GM19193 (cell line): ENCODE results near the gene TINCR.

ENCODE experiments used
- POLR2A ChIP-seq: IDR thresholded peaks from 4 replicates; pipeline ENCODE4 v1.6.1; 2011; ENCODE audit not compliant: insufficient read depth, insufficient read length; ENCODE audit errors: extremely low read depth

TINCR gene

GRCh38 chr19:5567360-5567969, at the start of gene TINCR:
Gene TINCR, minus strand, starts transcription at chr19:5567953.
- no peak for TF ChIP-seq POLR2A

- no peak for TF ChIP-seq POLR2A
Observed at GRCh38 chr19:5617080-5617479, 49.3 kb upstream of the TINCR start.

GRCh38 chr19:5615756-5616327, 48.1 kb upstream of the TINCR start:
- TF ChIP-seq POLR2A, result no peak

GRCh38 chr19:5612891-5613865, 45.4 kb upstream of the TINCR start:
- no peak for TF ChIP-seq POLR2A

- TF ChIP-seq POLR2A, result no peak
Observed at GRCh38 chr19:5609881-5610448, 42.2 kb upstream of the TINCR start.

- TF ChIP-seq POLR2A, result no peak
Observed at GRCh38 chr19:5608291-5608690, 40.5 kb upstream of the TINCR start.

- TF ChIP-seq POLR2A, result no peak
Observed at GRCh38 chr19:5607318-5608275, 39.8 kb upstream of the TINCR start.

GRCh38 chr19:5605362-5605761, 37.6 kb upstream of the TINCR start:
- no peak for TF ChIP-seq POLR2A

- no peak for TF ChIP-seq POLR2A
Observed at GRCh38 chr19:5603626-5604025, 35.9 kb upstream of the TINCR start.

GRCh38 chr19:5600797-5601196, 33.0 kb upstream of the TINCR start:
- TF ChIP-seq POLR2A, result no peak

GRCh38 chr19:5595745-5596144, 28.0 kb upstream of the TINCR start:
- TF ChIP-seq POLR2A, result no peak

- no peak for TF ChIP-seq POLR2A
Observed at GRCh38 chr19:5595129-5595528, 27.4 kb upstream of the TINCR start.

- no peak for TF ChIP-seq POLR2A
Observed at GRCh38 chr19:5594521-5594950, 26.8 kb upstream of the TINCR start.

- no peak for TF ChIP-seq POLR2A
Observed at GRCh38 chr19:5593343-5594255, 25.8 kb upstream of the TINCR start.
